DMS53 (cell line): Measurements from ENCODE around the gene ANKDD1A.

Experiments
- DNase-seq: peaks from one replicate; lab custom pipeline; 2025; lab: John Stamatoyannopoulos, UW

Gene ANKDD1A

DNA sequence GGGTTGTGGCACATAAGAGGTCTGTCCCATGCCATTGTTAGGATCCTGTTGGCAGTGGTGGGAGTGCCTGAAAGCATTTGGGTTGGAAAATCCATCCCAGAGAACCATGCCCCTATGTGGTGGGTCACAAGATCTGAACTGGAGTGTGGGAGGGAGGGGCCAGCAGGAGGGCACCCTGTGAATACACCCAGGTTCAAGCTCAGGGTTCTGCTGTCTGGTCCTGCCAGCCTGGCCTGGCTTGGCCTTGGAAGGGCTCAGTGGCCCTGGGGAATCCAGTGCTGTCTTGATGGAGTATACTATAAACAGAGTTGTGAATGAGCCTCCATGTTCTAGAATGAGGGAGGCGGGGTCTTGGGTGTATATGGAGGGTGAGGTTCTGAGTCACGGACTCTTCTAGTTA, 11.8 kb downstream of the ANKDD1A start:
- DNase-seq = no peak

DNA sequence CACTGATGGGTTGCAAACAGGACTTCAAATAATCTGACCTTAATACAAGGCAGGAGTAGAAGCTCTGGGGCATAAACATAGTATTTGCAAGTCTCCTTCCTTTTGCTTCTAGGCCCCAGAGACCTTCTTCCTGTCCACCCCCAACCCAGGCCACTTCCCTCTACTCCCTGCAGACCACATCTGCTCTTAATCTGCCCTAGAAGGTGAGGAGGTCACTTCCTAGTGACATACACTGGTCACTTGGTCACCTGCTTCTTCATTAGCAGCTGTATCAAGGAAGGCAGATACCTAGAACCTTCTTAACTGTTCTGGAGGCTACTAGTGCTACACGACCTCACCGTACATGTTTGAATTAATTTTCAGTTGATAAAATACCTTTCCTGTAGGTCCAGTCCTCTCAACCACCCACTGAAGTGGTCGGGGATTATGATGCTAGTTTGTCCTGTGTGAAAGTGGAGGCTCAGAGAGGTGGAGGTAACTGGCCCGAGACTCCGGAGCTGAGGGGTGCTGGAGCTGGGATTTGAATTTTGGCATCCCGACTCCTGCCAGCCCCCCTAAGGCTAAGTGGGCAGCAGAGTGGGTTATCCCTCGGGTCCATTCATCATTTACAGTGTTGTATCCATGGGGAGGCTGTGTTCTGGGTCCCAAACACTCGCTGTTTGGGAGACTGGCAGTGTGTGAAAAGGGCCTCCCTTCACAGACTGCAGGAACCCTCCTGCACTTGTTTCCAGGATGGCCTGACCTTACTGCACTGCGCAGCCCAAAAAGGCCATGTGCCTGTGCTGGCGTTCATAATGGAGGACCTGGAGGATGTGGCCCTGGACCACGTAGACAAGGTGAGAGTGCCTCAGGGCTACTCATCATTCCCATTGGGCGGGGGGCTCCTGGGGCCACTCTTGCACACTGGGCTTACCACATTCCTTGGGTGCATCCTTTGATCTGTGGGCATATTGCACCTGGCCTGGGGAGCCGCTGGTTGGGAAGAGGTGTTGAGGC, 13.9 kb downstream of the ANKDD1A start:
- no peak for DNase-seq

DNA sequence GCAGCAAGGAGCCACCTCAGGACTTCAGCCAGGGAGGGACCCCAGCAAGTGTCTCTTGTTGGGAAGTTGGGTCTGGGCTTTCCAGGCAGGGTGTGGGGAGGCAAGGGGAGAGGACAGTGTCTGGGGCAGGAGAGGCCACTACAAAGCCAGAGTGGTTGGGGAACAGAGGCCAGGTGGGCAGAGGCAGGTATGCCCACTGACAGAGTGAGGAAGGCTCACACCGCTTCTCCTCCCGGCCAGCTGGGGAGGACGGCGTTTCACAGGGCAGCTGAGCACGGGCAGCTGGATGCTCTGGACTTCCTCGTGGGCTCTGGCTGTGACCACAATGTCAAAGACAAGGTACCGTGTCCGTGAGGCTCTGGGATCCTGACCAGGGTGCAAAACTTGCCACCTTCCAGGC, 15.0 kb downstream of the ANKDD1A start:
- DNase-seq = no peak

DNA sequence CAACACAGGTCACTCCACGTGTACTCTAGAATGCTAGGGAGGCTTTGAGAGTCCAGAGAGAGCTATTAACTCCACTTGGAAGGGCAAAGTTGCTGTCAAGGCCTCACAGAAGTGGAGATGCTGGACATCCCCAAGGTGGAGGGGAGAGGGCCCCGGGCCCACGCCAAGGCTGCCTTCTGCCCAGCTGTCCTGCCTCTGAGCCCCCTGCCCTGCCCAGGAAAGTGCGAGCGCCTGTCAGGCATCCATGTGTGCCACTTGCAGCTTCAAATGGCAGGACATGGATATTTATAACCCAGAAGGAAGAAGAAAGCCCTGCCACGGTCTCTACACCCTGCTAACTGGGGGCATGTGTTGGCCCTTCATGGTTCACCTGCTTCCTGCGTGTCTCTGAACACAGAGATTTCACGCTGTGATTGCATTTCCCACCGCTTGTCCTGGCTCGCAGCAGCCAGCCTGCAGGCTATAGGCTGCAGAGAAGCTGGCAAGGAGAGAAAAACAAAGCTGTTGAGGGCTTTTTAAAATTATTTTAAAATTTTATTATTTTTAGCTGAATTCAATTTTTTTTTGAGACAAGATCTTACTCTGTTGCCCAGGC, 17.0 kb downstream of the ANKDD1A start:
- DNase-seq = no peak

DNA sequence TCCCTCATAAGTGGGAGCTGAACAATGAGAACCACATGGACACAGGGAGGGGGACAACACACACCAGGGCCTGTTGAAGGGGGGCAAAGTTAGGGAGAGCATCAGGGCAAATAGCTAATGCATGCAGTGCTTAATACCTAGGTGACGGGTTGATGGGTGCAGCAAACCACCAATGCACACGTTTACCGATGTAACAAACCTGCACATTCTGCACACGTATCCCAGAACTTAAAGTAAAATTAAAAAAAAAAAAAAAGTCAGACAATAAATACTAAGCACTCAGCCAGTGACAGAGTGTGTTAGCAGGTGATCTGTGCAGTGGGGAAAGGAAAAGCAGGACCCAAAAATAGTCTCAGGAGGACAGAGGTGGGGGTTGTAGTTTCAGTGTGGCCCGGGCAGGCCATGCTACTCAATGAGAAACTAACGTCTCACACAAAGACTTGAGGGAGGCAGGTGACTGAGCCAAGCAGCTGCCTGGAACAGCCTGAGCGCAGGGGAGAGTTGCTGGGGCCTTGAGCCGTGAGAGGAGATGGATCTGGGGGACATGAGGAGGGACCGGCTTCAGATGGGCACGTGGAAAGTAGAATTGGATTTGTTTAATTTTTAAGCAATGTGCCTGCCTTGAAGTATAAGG, 18.4 kb downstream of the ANKDD1A start:
- no peak for DNase-seq

DNA sequence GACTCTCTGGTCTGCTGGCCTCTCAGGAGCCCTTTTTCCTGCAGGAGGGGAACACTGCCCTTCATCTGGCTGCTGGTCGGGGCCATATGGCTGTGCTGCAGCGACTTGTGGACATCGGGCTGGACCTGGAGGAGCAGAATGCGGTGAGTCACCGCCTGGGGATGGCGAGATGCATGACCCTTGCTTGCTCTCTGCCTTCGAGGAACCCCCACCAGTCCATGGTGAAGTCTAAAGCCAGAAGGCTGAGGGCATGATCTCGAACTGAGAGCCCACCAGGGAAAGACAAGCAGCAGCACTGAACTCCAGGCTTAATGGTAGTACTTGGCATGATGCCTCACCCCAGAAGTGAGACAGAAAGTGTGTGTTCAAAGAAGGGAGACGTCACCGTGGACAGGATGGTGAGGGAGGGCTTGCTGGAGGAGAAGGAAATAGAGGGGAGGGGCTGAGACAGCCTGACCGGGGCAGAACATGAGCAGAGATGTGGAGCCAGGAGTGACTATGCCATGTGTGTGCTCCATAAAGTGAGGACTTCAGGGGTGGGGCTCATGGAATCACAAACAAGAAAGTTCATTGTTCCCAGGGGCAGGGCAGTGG, 19.2 kb downstream of the ANKDD1A start:
- DNase-seq = no peak

DNA sequence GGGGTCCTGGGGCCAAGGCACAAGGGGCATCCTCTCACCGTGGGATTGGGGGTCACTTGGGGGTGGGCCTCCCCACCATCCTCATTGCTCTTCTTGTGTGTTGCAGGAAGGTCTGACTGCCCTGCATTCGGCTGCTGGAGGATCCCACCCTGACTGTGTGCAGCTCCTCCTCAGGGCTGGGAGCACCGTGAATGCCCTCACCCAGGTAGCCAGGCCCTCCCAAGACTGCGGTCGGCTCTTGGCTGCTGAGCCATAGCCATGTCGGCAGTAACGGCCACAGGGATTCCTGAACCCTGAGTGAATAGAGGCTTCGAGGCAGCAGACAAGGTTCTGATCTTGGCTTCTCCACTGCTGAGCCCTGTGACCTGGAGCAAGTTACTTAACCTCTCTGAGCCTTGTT, 19.7 kb downstream of the ANKDD1A start:
- no peak for DNase-seq

DNA sequence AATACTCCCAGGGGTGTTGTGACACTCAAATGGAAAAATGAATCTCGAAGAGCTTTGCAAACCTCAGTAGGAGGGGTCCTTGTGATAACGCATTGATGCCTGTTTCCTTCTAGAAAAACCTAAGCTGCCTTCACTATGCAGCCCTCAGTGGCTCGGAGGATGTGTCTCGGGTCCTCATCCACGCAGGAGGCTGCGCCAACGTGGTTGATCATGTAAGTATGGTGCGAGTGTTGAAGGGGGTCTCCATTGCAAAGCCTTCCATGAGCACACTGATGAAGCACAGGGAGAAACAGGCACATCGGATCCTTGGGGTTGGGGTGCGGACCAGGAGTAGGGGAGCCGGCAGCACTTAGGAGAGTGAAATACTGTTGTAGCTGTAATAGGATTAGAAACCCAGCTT, 22.3 kb downstream of the ANKDD1A start:
- DNase-seq = no peak

DNA sequence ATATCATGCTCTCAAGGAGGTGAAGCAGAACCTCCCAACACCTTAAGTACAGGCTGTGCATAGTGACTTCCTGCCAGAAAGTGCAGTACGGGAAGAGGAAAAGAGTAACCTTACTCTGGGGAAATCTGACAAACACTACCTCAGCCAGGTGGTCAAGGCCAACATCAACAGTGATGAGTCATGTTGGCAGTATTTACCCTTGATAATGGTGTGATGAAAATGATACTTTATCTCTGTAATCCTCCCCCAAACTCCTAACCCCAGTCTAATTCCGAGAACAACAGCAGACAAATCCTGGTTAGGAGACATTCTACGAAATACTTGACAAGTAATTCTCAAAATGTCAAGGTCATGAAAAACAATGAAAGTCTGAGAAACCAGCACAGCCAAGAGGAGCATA, 26.5 kb downstream of the ANKDD1A start:
- DNase-seq = peak; percentile 93

DNA sequence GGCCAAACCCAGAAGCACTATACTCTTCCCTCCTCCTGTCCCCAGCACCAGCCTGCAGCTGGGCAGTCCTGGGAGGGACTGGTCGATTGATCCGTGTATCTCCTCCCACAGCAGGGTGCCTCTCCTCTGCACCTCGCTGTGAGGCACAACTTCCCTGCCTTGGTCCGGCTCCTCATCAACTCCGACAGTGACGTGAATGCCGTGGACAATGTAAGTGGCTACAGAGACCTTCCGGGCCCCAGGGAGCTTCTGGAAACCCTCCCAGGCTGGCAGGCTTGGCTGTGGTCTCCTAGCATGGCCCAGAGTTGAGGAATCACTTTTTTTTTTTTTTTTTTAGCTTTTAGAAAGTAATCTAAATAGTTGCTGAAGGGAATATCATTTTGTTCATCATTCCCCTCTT, 30.7 kb downstream of the ANKDD1A start:
- no peak for DNase-seq

DNA sequence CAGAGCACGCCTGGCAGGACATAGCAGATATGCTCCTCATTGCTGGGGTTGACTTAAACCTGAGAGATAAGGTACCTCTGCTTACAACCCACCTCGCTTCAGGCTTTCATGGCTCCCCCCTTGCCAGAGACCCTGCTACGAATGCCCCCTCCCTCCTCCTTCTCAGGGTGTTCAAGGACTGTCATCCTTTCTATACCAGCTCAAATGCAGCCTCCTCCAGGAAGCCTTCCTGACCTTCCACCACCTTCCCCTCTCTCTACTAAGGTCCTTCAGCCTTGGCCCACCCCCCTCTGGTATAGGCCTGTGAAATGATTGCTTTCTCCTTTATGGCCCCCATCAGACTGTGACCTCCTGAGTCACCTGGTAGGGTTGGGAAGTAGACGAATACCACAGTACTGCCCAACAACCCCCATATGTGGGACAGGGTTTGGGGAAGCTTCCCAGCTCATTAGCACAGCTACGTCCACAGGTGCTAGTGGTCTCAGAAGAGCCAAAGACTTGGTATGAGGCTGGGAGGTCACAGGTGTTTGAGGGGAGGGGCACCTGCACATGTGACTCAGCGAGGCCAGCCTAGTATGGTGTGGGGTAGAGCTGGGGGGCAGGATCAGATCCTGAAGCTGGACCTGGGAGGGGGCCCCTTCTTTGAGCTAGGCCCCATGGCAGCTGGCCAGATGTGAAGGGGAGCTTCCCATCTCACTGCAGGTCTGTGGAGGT, 32.0 kb downstream of the ANKDD1A start:
- no peak for DNase-seq

DNA sequence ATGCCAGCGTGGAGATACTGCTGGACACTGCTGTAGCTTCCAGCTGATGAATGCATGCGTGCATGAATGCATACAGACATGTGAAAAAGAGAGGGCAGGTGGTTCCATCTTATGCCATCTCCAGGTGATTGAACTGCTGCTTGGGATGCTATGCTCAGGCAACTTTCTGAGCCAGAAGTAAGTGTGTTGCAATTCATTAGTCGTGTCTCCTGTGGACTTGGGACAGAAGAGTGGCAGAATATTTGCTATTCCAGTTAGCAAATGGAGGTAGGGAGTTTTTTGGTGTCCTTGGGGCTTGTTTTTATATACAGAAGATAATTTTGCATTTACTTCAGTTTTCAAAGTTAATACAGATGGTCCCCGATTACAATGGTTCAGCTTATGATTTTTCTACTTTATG, 33.3 kb downstream of the ANKDD1A start:
- DNase-seq = no peak

DNA sequence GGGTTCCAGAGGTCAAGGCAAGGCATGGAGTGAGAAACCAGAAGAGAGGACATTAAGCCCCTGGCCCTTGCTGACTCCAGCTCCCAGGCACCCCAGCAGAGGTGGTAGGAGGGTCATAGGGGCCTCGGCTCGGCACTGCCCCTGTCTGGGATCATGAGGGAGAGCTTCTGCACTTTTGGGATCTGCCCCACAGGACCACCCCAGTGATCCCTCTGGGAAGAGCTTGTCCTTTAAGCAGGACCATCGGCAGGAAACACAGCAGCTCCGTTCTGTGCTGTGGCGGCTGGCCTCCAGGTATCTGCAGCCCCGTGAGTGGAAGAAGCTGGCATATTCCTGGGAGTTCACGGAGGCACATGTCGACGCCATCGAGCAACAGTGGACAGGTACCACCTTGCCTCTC, 35.5 kb downstream of the ANKDD1A start:
- no peak for DNase-seq

DNA sequence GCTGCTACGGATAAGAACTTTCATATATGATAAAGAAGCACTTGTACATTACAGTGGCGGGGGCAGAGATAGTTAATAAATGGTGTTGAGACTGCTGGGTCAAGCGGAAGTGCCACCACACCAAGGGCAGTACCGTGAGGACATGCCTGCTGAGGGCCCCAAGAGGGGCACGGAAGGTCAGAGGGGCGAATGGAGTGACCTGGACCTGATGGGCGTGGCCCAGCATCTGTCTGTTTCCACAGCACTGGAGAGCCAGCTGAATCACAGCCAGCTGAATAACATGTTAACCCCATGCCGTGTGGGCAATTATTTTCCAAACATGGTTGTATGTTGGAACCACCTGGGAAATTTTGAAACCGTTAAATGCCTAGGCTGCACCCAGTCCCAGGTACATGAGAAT, 37.2 kb downstream of the ANKDD1A start:
- DNase-seq = no peak

DNA sequence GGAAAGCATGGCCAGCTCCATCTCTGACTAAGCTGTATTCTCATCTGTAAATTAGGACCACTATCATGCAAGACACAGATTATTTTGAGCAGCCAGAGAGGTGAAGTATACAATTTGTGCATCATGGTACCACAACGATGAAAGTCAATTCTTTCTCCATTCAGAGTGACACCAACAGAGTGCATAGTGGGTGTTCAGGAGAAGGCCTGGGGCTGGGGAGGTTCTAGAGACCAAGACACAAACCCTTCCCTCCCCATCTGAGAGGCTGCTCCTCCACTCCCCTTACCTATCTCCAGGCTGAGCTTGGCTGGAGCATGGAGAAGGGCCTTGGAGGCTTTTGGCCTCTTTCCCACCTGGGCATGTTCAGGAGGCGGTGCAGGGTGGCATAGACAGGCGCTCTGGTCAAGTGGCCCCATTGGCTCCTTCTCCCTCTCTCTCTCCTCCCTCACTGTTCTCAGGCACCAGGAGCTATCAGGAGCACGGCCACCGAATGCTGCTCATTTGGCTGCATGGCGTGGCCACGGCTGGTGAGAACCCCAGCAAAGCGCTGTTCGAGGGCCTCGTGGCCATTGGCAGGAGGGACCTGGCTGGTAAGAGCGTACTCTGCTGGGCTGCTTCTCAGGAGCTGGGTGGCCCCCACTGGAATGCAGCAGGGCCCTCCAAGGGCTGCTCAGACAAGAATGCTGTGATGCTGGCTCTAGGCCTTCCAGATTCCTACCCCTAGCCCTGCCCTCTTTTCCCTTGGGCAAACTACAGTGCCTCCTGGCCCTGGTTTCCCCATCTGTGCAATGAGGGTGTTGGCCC, 37.9 kb downstream of the ANKDD1A start:
- no peak for DNase-seq

DNA sequence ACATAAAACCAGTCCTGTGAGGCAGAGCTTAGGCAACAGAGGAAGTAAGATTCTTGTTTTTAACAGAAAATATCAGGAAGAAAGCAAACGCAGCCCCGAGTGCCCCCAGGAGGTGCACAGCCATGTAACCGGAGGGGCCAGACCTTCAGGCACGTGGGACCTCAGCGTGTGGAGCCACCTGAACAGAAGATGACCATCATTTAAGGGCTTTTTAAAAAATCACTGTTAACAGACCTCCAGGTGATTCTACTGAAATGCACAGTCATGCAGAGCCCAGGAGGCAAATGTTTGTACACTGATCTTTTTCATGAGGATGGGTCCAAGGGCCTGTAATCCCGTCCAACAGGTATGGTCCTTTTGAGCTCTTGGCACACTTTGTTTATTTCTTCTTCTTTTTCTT, 39.2 kb downstream of the ANKDD1A start:
- peak; percentile 64 for DNase-seq

DNA sequence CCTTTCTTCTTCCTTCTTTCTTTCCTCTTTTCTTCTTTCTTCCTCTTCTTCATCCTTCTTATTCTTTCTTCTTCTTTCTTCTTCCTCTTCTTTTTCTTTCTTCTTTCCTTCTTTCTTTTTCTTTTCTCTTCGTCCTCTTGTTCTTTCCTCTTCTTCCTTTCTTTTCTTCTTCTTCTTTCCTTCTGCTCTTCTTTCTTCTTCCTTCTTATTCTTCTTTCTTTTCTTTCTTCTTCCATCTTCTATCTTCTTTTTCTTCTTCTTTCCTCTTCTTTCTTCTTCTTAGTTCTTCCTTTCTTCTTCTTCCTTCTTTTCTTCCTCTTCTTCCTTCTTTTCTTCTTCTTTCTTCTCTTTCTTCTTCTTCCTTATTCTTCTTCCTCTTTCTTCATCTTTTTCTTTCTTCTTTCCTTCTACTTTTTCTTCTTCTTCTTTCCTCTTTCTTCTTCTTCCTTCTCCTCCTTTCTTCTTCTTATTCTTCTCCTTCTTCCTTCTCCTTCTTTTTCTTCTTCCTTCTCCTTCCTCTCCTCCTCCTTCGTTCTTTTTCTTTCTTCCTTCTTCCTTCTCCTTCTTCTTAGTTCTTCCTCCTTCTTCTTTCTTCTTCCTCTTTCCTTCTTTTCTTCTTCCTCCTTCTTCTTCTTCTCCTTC, 40.2 kb downstream of the ANKDD1A start:
- no peak for DNase-seq

DNA sequence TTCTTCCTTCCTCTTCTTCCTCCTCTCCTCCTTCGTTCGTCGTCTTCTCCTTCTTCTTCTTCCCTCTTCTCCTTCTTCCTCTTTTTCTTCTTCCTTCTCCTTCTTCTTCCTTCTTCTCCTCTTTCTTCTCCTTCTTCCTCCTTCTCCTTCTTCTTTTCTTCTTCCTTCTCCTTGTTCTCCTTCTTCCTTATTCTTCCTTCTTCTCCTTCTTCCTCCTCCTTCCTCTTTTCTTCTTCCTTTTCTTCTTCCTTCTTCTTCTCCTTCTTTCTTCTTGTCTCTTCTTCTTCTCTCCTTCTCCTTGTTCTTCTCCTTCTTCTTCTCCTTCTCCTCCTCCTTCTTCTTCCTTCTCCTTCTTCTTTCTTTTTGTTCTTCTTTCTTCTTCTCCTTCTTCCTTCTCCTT, 42.7 kb downstream of the ANKDD1A start:
- DNase-seq = no peak

DNA sequence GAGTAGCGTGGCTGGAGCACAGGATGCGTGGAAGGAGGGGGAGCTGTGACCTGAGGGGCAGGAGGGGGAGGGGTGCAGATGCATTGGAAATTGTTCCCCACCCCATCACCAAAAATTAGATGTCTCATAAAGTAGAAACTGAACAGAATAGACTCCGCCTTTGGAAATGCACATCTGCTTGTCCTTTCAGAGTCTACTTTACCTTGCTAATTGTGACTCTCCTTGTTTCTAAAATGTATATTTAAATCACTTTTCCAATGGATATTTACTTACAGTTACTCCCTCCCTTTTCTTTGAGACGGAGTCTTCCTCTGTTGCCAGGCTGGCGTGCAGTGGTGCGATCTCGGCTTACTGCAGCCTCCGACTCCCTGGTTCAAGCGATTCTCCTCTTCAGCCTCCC, 47.4 kb downstream of the ANKDD1A start:
- no peak for DNase-seq

DNA sequence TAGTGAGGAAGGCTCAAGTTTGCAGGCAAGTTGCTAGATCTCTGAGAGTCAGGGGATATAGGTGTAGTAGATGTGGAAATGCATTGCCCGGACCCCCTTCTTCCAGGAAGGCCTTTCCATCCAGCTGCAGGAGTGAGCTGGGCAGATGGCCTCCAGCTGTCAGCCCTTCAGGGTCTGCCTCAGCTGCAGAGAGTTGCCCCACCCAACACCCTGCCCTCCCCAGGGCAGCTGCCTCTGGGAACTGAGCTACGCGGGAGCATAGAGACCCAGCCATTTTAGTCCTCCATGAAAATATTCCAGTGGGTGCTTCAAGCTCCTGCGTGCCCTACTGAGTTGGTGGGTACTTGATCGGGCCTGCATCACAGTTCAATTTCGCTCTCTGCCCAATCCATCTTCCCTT, 48.5 kb downstream of the ANKDD1A start:
- DNase-seq = no peak

DNA sequence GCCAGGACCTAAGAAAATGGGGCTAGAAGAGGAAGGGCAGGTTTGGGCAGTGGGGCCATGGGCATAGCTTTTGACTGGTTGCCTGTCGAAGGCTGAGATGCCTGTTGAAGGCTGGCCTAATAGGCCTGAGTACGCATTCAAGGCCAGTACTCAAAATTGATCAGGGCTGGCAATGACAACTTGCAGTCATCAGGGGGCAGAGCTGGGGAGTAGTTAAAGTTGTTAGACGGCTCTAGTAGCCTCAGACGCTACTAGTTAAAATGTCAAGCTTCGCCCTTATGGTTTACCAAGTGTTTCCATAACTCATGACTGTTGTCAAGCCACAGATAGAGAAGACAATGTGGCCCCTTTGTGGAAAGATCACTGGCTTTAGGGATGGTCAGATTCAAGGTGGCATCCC, 49.3 kb downstream of the ANKDD1A start:
- DNase-seq = no peak
